Activated CD4-positive, alpha-beta T cell treated with anti-CD3 and anti-CD28 coated beads, Interleukin-10, Interleukin-2, amounts not matched to agents 100 ng/mL and 50 ng/mL, durations not matched to agents 16 hours and 8 hours (primary cell): ENCODE results near the gene XPNPEP2.

Experiments used
- DNase-seq: peaks from one replicate; pipeline ENCODE4 v3.0.0-alpha.2; 2020

The XPNPEP2 gene

GRCh38 chrX:129738466-129739308 lies at the start of gene XPNPEP2:
XPNPEP2 (plus strand) TSS chrX:129738979; CDS start chrX:129739214, 235 bp downstream.
- DNase-seq: no peak

GRCh38 chrX:129689796-129690195 lies 49.0 kb upstream of the XPNPEP2 start:
- no peak for DNase-seq

GRCh38 chrX:129690435-129690834 lies 48.3 kb upstream of the XPNPEP2 start:
- no peak for DNase-seq

GRCh38 chrX:129693354-129693753 lies 45.4 kb upstream of the XPNPEP2 start:
- DNase-seq: no peak

- no peak for DNase-seq
Observed at GRCh38 chrX:129694805-129695204, 44.0 kb upstream of the XPNPEP2 start.

GRCh38 chrX:129695535-129695934 lies 43.2 kb upstream of the XPNPEP2 start:
- no peak for DNase-seq

- DNase-seq: no peak
Observed at GRCh38 chrX:129695937-129696336, 42.8 kb upstream of the XPNPEP2 start.

- DNase-seq: no peak
Observed at GRCh38 chrX:129696463-129697155, 42.2 kb upstream of the XPNPEP2 start.

- no peak for DNase-seq
Observed at GRCh38 chrX:129697204-129697829, 41.5 kb upstream of the XPNPEP2 start.

- no peak for DNase-seq
Observed at GRCh38 chrX:129698150-129698549, 40.6 kb upstream of the XPNPEP2 start.

- no peak for DNase-seq
Observed at GRCh38 chrX:129700536-129700935, 38.2 kb upstream of the XPNPEP2 start.

GRCh38 chrX:129701624-129702069 lies 37.1 kb upstream of the XPNPEP2 start:
- DNase-seq: no peak

- DNase-seq: no peak
Observed at GRCh38 chrX:129704491-129704890, 34.3 kb upstream of the XPNPEP2 start.

GRCh38 chrX:129705377-129705925 lies 33.3 kb upstream of the XPNPEP2 start:
- no peak for DNase-seq

GRCh38 chrX:129705988-129706387 lies 32.8 kb upstream of the XPNPEP2 start:
- DNase-seq: no peak

GRCh38 chrX:129706400-129707072 lies 32.2 kb upstream of the XPNPEP2 start:
- DNase-seq: no peak

GRCh38 chrX:129714581-129714980 lies 24.2 kb upstream of the XPNPEP2 start:
- no peak for DNase-seq

- no peak for DNase-seq
Observed at GRCh38 chrX:129716507-129716906, 22.3 kb upstream of the XPNPEP2 start.

- no peak for DNase-seq
Observed at GRCh38 chrX:129717892-129718291, 20.9 kb upstream of the XPNPEP2 start.

- no peak for DNase-seq
Observed at GRCh38 chrX:129718676-129719075, 20.1 kb upstream of the XPNPEP2 start.

- DNase-seq: no peak
Observed at GRCh38 chrX:129719268-129719667, 19.5 kb upstream of the XPNPEP2 start.

- no peak for DNase-seq
Observed at GRCh38 chrX:129719931-129720530, 18.7 kb upstream of the XPNPEP2 start.
